Amniotic epithelial cell (primary cell): ENCODE data around the gene SPDYE16.
A peak's percentile ranks its signal among the peaks of the same experiment; 100 is the strongest.
"Not testable (repeated sequence)": the region's sequence is repeated elsewhere in the genome, so short reads cannot be mapped to it uniquely, and the experiment has no call there.

Experiments used
- DNase-seq: peaks from one replicate; pipeline ENCODE4 v3.0.0-alpha.2; 2010; ENCODE audit warnings: low read depth

Gene SPDYE16

GRCh38 chr7:76504351-76505167 is 38.5 kb downstream of the SPDYE16 start:
- DNase-seq: peak; percentile 19

GRCh38 chr7:76503244-76503643 is 39.9 kb downstream of the SPDYE16 start:
- not testable (repeated sequence) for DNase-seq

GRCh38 chr7:76502836-76503235 is 40.3 kb downstream of the SPDYE16 start:
- DNase-seq: not testable (repeated sequence)

GRCh38 chr7:76502224-76502623 is 40.9 kb downstream of the SPDYE16 start:
- not testable (repeated sequence) for DNase-seq

GRCh38 chr7:76499924-76500241 is 43.2 kb downstream of the SPDYE16 start:
- not testable (repeated sequence) for DNase-seq

- not testable (repeated sequence) for DNase-seq
Measured at GRCh38 chr7:76499201-76499923, 43.7 kb downstream of the SPDYE16 start.

GRCh38 chr7:76498583-76499200 is 44.4 kb downstream of the SPDYE16 start:
- not testable (repeated sequence) for DNase-seq

GRCh38 chr7:76497918-76498582 is 45.0 kb downstream of the SPDYE16 start:
- DNase-seq: not testable (repeated sequence)

- not testable (repeated sequence) for DNase-seq
Measured at GRCh38 chr7:76495717-76496116, 47.4 kb downstream of the SPDYE16 start.

- DNase-seq: not testable (repeated sequence)
Measured at GRCh38 chr7:76492139-76492538, 51.0 kb downstream of the SPDYE16 start.

- DNase-seq: not testable (repeated sequence)
Measured at GRCh38 chr7:76487969-76488368, 55.1 kb downstream of the SPDYE16 start.

- DNase-seq: not testable (repeated sequence)
Measured at GRCh38 chr7:76486618-76487017, 56.5 kb downstream of the SPDYE16 start.

GRCh38 chr7:76485822-76486610 is 57.1 kb downstream of the SPDYE16 start:
- DNase-seq: not testable (repeated sequence)

- not testable (repeated sequence) for DNase-seq
Measured at GRCh38 chr7:76484456-76484855, 58.6 kb downstream of the SPDYE16 start.

- not testable (repeated sequence) for DNase-seq
Measured at GRCh38 chr7:76483081-76483480, 60.0 kb downstream of the SPDYE16 start.

GRCh38 chr7:76482660-76483059 is 60.4 kb downstream of the SPDYE16 start:
- DNase-seq: not testable (repeated sequence)
